Heart left ventricle (tissue), 13 donors: ENCODE measurements around the gene RBPJL.

Experiments used
- CTCF ChIP-seq, 12 donors: fragments of 200-600 bp; sonication (generic) in 4 of 12; IDR thresholded peaks; one replicate each; pipeline versions ENCODE4 v1.5.0 to v1.8.0; 2018 to 2022; ENCODE audit warnings: antibody characterized with exemption in 12 of 12, mild to moderate bottlenecking in 5 of 12
- POLR2A ChIP-seq, 2 donors: fragments of 450-650 bp; IDR thresholded peaks; one replicate each; pipeline ENCODE4 v1.6.1; 2017; ENCODE audit warnings: antibody characterized with exemption in 2 of 2, mild to moderate bottlenecking in 2 of 2, moderate library complexity in 2 of 2
- donor health status: ischemic (EF 13 %, LVEDD 7.1; RV severe dilation, severe dysfunction).
- donor health status: DM: no; HTN: yes; CAD: no.
- donor health status: DM: no; HTN: no; CAD: no.
- donor health status: ischemic (EF 25% LVEDD 6.9; RV normal size, moderate dysfunction).
- donor health status: ischemic (EF 25% LVEDD 5.7; RV mildly dilated, moderate dysfunction).
- donor health status: ischemic (EF 35%, LVEDD 5.7; RV mildly dilated, moderate dysfunction).
- donor health status: nonischemic (EF 11% LVEDD 7.7; RV severe dilation, severe dysfunction).
- donor health status: DM: yes; HTN: yes; CAD: no.
- donor health status: PGD.
- donor health status: ischemic (EF 29% LVEDD 5.4; RV normal size, mild dysfunction).
- donor health status: nonischemic (EF 23%, LVEDD 6.1; RV moderate dilation, normal function).

- TF ChIP-seq CTCF (IDR thresholded peaks at IDR 0.05) (no peak), POLR2A (IDR thresholded peaks at IDR 0.05) (no peak)
Observed at GRCh38 chr20:45325371-45325770, 18.7 kb downstream of the RBPJL start.
